Measurements from ENCODE around the gene GPR183. TPM values are rescaled to one million over a fixed set of nuclear protein-coding genes. Genes with fewer than 3 reads are reported as not detected.

GPR183 gene, protein sequence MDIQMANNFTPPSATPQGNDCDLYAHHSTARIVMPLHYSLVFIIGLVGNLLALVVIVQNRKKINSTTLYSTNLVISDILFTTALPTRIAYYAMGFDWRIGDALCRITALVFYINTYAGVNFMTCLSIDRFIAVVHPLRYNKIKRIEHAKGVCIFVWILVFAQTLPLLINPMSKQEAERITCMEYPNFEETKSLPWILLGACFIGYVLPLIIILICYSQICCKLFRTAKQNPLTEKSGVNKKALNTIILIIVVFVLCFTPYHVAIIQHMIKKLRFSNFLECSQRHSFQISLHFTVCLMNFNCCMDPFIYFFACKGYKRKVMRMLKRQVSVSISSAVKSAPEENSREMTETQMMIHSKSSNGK
- not detected in 2 replicates for polyA plus RNA-seq (2014; cell fraction: cytosol; rRNA removed)
- not detected in 2 replicates for polyA plus RNA-seq (2014; cell fraction: nucleus; rRNA removed)

DNA sequence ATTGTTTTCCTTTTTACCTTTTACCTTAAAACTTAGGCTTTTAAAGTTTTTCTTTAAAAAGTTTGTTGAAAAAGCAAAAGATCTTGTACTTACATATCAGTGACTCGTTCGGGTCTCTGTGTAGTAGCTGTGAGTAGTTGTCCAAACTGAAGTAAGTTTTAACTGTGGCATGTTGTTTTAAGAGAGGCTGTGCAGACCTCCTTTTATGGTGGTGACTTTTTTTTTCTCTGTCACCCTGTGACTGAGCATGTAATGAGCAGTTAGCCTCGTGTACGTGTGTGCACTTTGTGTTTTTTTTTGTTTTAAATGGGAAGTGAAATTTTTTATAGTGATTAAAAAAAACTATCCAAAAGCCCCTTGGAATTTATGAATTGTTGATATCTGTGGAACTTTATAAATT is at the start of gene GPR183:
Gene GPR183, minus strand, starts transcription at position 153 of the 400 bp plus-strand sequence. CDS start 11,254 bp downstream, outside the sequence.
- no peak for DNase-seq (ENCODE audit: low spot score)

DNA sequence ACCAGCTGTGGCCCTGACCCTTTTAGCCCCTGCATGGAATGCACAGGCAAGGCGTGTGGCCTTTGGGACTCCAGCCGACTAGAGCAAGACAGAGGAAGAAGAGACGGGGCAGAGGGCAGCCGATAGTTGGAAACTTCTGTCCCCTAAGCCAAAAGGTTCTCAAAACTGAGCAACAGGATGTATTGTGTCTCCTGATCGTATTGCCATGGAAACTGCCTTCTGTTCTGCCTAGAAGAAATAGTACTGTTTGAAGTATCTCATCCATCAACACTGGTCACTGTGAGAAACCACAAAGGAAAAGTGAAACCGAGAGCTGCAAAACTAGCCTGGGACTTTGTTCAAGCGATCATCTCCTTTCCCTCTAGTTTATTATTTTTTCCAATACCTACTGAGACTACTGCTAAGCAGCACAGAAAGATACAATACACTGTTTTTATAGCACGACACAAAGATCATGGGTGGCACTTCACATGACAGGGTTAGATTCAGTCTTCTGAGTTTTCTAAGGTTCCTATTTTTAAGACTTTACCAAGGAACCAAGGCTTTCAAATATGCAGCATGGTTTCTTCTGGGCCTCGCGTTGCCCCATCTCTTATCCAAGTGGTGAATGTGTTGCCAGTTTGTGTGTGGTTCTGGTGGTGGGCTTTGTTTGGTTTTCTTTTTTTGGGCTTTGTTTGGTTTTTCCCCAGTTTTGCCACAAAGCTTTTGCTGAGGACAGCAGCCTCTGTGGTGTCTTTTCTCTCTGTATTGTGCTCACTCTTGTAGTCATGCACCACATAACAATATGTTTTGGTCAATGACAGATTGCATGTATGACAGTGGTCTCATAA is 49.3 kb upstream of the GPR183 start:
- no peak for DNase-seq (ENCODE audit: low spot score)

- DNase-seq (ENCODE audit: low spot score), result no peak
These were observed 48.7 kb upstream of the GPR183 start for GRCh38 chr13:99356012-99356261.

DNA sequence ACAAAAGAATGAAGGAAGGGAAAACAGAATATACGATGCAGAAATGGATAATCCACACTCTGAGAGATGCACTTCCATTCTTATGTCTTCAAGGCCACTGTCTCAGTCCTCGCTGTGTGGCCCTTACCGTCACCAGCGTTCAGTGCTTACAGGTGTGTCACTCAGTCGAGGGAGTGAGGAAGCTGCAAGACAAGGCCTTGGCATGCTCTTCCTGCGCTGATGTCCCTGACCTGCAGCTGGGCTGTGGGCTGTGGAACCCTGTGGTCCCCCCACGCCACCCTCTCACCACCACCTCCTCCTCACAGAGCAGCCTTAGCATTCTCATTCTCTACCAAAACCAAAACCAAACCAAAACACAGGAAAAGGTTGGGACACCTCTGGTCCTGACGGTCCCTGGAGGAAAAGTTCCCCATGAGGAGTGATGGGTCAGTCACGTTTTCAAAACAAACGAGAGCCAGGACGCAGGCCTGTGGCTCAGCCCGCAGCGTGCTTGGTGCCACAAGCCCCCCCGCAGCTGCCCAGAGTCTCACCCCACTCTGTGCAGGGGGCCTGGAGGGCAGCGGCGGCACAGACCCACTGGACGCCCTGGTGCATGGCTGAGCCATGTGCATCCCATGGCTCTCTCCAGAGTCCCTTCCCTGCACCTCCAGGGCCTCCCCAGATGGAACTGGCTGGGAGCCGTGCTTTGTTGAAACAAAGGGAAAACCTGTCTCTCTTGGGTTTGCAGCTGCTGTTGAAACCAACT is 48.2 kb upstream of the GPR183 start:
- DNase-seq (ENCODE audit: low spot score), result no peak

DNA sequence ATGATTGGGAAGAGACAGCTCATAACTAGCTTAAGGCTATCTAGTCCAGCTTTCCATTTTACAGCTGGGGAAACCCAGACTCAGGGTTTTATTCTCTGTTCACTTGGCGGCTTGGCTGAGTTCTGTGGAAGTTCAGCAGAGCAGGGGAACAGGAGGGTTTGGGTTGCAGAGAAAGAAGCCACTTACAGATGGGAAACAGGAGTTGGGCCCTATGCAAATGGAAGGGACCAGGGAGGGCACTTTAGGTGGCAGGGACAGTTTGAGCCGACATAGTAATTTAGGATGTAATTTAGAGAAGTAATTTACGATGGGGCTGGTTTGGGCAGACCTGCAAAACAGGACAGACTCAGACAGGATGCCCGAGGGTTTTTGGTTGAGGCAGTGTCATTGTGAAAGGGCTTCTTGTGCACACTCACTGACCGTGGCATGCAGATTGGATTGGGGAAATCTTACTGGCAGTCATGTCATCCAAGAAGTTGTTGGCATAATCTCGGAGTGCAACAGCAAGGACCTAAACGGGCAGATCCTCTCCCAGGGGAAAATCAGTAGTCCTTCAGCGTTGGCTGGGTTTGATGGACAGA is 47.3 kb upstream of the GPR183 start:
- no peak for DNase-seq (ENCODE audit: low spot score)

DNA sequence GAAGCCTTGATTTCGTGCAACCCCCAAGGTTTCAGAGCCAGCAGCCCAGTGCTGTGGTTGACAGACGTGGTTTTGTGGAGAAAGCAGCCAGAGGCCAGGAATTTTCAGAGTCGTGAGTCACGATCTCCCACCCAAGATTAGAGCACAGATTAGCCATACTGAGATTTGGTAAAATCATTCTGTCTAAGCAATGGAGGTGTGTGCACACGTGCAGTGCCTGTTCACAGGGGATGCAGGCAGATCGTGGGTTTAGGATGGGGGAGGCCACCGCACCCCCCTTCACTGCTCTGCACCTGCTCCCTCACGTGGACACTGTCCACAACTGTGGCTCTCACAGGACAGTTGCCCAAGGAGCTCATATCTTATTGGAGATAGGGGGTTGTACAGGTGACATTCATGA is 46.6 kb upstream of the GPR183 start:
- no peak for DNase-seq (ENCODE audit: low spot score)

DNA sequence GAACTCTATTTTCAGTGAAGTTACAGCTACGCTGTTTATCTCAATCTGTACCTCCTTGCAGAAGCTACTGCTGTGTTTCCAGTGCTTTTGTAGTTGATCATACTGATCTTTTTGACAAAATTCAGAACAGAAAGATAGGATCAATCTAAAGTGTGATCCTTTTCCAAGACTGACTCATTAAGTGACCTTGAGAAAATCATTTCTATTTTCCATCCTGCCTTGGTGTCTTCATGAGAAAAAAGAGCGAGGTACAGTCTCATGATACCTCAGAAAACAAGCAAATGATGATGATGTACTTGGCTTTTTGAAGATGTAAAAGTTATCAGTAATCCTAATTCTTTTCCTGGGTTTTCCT is 46.0 kb upstream of the GPR183 start:
- no peak for DNase-seq (ENCODE audit: low spot score)

DNA sequence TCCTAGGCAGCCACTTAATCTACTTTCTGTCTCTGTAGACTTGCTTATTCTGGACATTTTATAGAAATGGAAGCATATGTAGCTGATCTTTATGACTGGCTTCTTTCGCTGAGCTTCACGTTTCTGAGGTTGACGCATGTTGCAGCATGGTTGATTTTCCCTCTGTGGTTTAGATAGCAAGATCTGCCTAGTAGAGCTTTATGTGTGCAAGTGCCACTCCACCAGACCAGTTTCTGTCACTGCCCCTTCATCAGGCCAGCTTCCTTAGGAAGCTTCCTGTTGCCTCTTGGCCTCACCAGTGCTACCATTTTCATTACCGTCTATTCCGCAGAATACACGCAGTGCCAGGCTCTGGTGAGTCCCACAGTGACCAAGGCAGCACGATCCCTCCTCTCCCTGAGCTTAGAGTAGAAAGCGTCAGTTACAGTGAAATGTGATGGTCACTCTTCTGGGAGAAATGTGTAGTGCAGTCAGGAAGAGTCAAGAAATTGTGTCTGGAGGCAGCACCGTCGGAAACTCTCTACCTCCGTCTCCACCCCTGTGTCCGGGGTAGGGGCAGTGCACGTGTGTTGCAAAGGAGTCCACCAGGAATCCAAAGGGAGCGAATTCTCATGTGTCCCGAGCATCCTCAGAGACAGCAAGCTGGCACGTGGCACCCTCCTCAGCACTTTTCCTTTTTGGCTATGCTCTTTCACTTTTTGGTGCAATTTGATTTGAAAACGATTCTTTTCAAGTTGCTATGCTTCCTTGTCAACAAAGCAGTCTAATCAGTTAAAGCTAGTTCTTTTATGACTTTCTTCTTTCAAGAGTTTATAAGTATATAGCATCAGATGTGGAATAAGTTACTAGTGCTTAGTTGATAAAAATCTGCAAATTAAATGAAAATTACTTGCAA is 45.4 kb upstream of the GPR183 start:
- DNase-seq (ENCODE audit: low spot score), result no peak

DNA sequence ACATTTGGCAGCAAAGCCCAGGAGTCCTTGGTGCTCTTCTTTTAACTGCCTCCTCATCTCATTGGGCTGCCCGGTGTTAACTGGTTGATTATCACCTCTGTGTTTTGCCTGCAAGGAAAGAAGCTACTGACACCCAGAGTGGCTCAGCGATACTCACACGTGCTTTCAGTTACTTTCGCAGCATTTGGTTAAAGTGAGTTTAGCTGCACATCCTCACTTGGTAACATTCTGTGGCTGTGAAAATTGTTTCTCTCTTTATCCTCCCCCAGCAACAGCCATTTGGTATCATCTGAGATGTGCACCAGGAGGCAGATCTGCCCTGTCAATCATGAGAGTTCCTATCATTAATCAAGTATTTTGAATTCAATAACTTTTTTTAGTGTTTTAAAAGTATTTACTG is 44.6 kb upstream of the GPR183 start:
- no peak for DNase-seq (ENCODE audit: low spot score)

GRCh38 chr13:99350191-99350590 is 43.0 kb upstream of the GPR183 start:
- no peak for DNase-seq (ENCODE audit: low spot score)

DNA sequence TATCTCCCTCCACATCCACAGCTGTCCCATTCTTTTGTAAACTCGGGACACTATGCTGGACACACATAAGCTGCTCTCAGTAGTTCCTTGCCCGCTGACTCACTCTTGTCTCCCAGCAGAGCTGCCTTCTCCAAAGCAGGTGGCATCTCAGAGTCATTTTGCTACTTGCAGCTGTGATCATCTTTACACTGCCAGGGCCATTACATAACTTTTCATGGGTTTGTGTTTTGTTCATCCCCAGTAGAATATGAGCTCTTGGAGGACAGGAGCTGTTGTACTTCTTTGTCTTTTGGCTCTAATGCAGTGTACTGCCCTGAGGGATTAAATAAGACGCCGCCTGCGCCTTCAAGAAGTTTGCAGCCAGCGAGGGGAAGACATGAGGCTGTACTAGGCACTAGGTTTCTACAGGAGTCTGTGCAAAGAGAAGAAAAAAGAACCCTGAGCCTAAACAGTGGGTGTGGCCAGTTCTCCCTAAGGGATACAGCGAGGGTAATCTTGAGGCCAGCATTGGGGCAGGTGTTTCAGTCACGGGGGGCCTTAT is 40.8 kb upstream of the GPR183 start:
- no peak for DNase-seq (ENCODE audit: low spot score)

GRCh38 chr13:99347335-99347878 is 40.2 kb upstream of the GPR183 start:
- DNase-seq (ENCODE audit: low spot score), result no peak

DNA sequence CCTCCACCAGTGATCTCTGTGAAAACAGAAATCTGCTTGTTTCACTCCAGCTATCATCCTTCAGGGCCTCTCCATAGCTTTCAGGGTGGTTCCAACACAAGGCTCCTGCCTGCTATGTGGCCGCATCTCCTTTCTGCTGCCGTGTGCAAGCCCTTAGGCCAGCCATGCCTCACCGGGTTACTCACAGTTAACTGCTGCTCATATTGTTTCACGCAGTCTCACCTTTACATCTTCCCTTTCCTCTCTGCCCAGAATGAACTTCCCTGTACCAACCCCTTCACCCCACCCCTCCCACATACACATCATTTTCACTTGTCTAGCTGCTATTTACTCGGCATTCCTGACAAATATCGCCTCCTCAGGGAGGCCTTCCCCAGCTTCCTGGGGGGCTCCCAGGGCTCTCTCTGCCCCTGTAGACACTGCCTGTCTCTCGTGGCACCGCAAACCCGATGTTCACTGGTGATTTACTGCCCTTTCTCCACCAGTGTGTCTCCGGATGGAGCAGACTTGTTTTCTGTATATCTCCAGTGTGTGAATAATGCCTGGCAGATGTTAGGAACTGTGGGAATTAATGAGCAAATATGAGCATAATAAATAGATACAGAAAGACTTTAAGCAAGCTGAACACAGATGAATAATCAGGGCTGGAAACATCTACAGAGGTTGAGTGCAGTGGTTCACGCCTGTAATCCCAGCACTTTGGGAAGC is 39.3 kb upstream of the GPR183 start:
- no peak for DNase-seq (ENCODE audit: low spot score)

DNA sequence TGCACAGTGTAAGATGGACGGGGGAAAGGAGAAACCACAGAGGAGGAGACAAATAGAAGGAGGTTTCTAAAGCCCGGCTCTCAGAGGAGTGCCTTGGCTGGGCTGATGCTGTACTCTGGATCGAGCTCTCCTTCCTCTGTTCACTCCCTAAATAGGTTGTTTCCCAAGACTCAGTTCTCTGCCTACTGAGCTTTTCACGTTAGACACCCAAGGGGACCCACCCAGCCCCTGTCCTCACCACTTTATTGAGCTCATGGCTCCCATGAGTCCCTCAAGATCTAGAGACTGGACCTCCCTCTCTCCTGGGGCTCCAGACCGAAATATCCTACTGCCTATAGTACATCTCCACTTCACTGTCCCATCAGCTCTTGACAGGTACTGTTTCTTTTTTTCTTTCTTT is 38.1 kb upstream of the GPR183 start:
- DNase-seq (ENCODE audit: low spot score), result no peak

- no peak for DNase-seq (ENCODE audit: low spot score)
These were observed 37.5 kb upstream of the GPR183 start for GRCh38 chr13:99344610-99345208.

GRCh38 chr13:99342723-99343315 is 35.6 kb upstream of the GPR183 start:
- no peak for DNase-seq (ENCODE audit: low spot score)

DNA sequence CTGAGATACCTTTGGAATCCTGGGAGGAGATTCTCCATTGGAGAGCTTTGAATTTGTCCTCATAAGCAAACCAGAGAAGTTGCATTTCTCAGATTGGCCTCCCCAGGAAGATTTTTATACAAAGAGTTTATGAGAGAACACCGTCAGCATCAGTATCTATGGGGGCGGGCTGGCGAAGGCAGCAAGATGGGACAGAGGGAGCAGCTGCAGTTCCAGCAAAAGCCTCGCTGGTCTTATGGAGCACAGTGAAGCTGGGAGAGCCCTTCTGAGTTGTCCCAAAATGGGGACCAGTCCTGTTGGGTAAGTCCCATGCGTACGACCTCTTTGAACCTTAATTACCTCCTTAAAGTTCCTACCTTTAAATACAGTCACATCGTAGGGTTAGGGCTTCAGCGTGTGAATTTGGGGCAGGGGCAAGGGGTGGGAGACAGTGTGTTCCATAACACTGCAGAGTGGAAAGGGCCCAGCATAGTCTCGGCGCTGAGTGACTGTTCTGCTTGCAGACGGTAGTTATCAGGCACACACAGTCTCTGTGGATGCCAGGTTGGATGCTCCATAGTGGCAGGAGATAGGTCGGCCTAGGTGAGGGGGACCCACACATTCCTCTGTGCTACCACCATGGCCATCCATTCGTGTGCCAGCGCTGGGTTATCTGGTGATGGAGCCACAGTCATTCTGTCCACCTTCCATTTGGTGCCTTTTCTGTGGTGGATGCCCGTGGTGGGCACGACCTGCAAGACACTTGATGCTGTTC is 34.9 kb upstream of the GPR183 start:
- no peak for DNase-seq (ENCODE audit: low spot score)

DNA sequence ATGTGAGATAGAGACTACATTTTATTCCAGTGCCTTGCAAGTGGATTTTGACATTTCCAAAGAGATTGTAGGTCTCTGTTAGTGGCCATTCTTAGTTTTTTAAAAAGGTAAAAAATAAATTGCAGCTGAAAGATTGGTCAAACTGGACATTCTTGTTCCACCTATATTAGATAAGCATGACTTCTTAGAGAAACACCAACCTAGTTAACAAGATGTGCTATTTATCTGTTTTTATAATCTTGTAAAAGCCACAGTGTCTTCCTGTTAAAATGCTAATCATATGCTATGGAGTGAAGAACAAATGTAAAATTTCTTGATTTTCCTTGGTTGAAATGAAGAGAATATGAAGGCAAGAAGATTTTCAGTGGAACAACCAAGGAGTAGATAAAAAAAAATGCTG is 33.4 kb upstream of the GPR183 start:
- no peak for DNase-seq (ENCODE audit: low spot score)
